ENCODE measurements around the gene TANC1. TPM values are rescaled to one million over a fixed set of nuclear protein-coding genes. Genes with fewer than 3 reads are reported as not detected.

Gene TANC1
- total RNA-seq, 2 experiments from 2014 or later = 0.41 to 0.47 TPM

- POLR2A ChIA-PET = no interaction called here
- intact Hi-C loops (cut with DNase I, micrococcal nuclease) = no loop called here
- H3K36me3 ChIP-seq (ENCODE audit: insufficient read depth, low read length) = no peaks in the 10 kb centered on the region
These were observed 139.9 kb downstream of the TANC1 start for GRCh38 chr2:159108181-159108893.

GRCh38 chr2:159109517-159109916 is 141.1 kb downstream of the TANC1 start:
- Histone ChIP-seq H3K4me1 (ENCODE audit: insufficient read depth, low read length) (no peaks in the 10 kb centered on the region), H3K27me3 (ENCODE audit: control insufficient read depth in 1 of 2, insufficient read depth in 2 of 2, low read length in 2 of 2) (peaks cover 3 to 4% of the 10 kb centered on the region in 2 experiments), H3K36me3 (ENCODE audit: insufficient read depth, low read length) (no peaks in the 10 kb centered on the region), H3K4me3 (ENCODE audit: low read length) (no peak overlapping the region), H3K9me3 (ENCODE audit: control insufficient read depth in 1 of 2, insufficient read depth in 1 of 2, low read length in 2 of 2) (no peaks in the 10 kb centered on the region), H3K27ac (ENCODE audit: low read depth in 1 of 2, low read length in 2 of 2) (no peak overlapping the region)
- TF ChIP-seq, protein P1, sequence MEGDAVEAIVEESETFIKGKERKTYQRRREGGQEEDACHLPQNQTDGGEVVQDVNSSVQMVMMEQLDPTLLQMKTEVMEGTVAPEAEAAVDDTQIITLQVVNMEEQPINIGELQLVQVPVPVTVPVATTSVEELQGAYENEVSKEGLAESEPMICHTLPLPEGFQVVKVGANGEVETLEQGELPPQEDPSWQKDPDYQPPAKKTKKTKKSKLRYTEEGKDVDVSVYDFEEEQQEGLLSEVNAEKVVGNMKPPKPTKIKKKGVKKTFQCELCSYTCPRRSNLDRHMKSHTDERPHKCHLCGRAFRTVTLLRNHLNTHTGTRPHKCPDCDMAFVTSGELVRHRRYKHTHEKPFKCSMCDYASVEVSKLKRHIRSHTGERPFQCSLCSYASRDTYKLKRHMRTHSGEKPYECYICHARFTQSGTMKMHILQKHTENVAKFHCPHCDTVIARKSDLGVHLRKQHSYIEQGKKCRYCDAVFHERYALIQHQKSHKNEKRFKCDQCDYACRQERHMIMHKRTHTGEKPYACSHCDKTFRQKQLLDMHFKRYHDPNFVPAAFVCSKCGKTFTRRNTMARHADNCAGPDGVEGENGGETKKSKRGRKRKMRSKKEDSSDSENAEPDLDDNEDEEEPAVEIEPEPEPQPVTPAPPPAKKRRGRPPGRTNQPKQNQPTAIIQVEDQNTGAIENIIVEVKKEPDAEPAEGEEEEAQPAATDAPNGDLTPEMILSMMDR (IDR thresholded peaks at IDR 0.05) = no peak
- H3K27me3 Mint-ChIP-seq = peaks cover 8% of the 10 kb centered on the region
- H3K9me3 Mint-ChIP-seq = no peaks in the 10 kb centered on the region
- no peak overlapping the region for H3K27ac Mint-ChIP-seq
- ChIA-PET CTCF (no interaction called here), POLR2A (no interaction called here)
- H3K36me3 Mint-ChIP-seq (ENCODE audit: low read depth) = no peaks in the 10 kb centered on the region
- ATAC-seq (ENCODE audit: poor library complexity) = no peak
- DNase-seq = no peak
- no peak overlapping the region for H3K4me3 Mint-ChIP-seq
- no peaks in the 10 kb centered on the region for H3K4me1 Mint-ChIP-seq (ENCODE audit: low read depth)
- intact Hi-C loops (cut with DNase I, micrococcal nuclease) = no loop called here

More at GRCh38 chr2:159108181-159108893, 139.9 kb downstream of the TANC1 start:
- Histone ChIP-seq H3K27me3 (ENCODE audit: control insufficient read depth in 1 of 2, insufficient read depth in 2 of 2, low read length in 2 of 2) (peaks cover 0 to 4% of the 10 kb centered on the region in 2 experiments), H3K27ac (ENCODE audit: low read depth in 1 of 2, low read length in 2 of 2) (no peak overlapping the region), H3K4me3 (ENCODE audit: low read length) (no peak overlapping the region), H3K9me3 (ENCODE audit: control insufficient read depth in 1 of 2, insufficient read depth in 1 of 2, low read length in 2 of 2) (no peaks in the 10 kb centered on the region), H3K4me1 (ENCODE audit: insufficient read depth, low read length) (no peaks in the 10 kb centered on the region)
- DNase-seq (no peak), ATAC-seq (ENCODE audit: poor library complexity) (no peak)
- CTCF ChIA-PET = no interaction called here
- Mint-ChIP-seq H3K27ac (no peak overlapping the region), H3K4me1 (ENCODE audit: low read depth) (no peaks in the 10 kb centered on the region), H3K27me3 (peaks cover 8% of the 10 kb centered on the region), H3K36me3 (ENCODE audit: low read depth) (no peaks in the 10 kb centered on the region), H3K9me3 (no peaks in the 10 kb centered on the region), H3K4me3 (no peak overlapping the region)
- TF ChIP-seq, protein P1 (IDR thresholded peaks at IDR 0.05) = no peak

GRCh38 chr2:159110784-159111183 is 142.3 kb downstream of the TANC1 start:
- Histone ChIP-seq H3K9me3 (ENCODE audit: control insufficient read depth in 1 of 2, insufficient read depth in 1 of 2, low read length in 2 of 2) (no peaks in the 10 kb centered on the region), H3K4me1 (ENCODE audit: insufficient read depth, low read length) (no peaks in the 10 kb centered on the region), H3K36me3 (ENCODE audit: insufficient read depth, low read length) (no peaks in the 10 kb centered on the region), H3K27me3 (ENCODE audit: control insufficient read depth in 1 of 2, insufficient read depth in 2 of 2, low read length in 2 of 2) (peaks cover 3 to 4% of the 10 kb centered on the region in 2 experiments), H3K4me3 (ENCODE audit: low read length) (no peak overlapping the region), H3K27ac (ENCODE audit: low read depth in 1 of 2, low read length in 2 of 2) (no peak overlapping the region)
- Mint-ChIP-seq H3K36me3 (ENCODE audit: low read depth) (no peaks in the 10 kb centered on the region), H3K27ac (no peak overlapping the region), H3K4me1 (ENCODE audit: low read depth) (no peaks in the 10 kb centered on the region), H3K4me3 (no peak overlapping the region), H3K9me3 (no peaks in the 10 kb centered on the region), H3K27me3 (peaks cover 8% of the 10 kb centered on the region)
- intact Hi-C loops (cut with DNase I, micrococcal nuclease) = loop anchor here (10.0 kb wide), 2 partner anchors 1076 to 1086 kb away; no protein-coding TSS in a partner anchor
- POLR2A ChIA-PET = no interaction called here
- DNase-seq (no peak), ATAC-seq (ENCODE audit: poor library complexity) (no peak)
- CTCF ChIA-PET = interaction anchor here (0.6 kb wide), 1 partner anchor 42 kb away, joined by 3 read pairs; no protein-coding TSS in a partner anchor
- TF ChIP-seq, protein P1 (IDR thresholded peaks at IDR 0.05) = no peak

Data from CD4-positive, alpha-beta T cell (primary cell).